G401.6 (cell line): Measurements from ENCODE around the gene PRDM16.

Experiments
- FAIRE-seq: peaks from 2 replicates; lab custom pipeline; 2012; peaks lifted over from hg19 to GRCh38; lab: Jason Lieb, UNC

PRDM16 gene

GRCh38 chr1:3105167-3105863 is 36.3 kb downstream of the PRDM16 start:
- FAIRE-seq = peak; percentile 100

GRCh38 chr1:3106216-3106615 is 37.2 kb downstream of the PRDM16 start:
- FAIRE-seq = no peak

- FAIRE-seq = no peak
Measured at GRCh38 chr1:3107201-3107600, 38.2 kb downstream of the PRDM16 start.

- FAIRE-seq = no peak
Measured at GRCh38 chr1:3109355-3109754, 40.4 kb downstream of the PRDM16 start.

- no peak for FAIRE-seq
Measured at GRCh38 chr1:3111348-3112021, 42.5 kb downstream of the PRDM16 start.

- no peak for FAIRE-seq
Measured at GRCh38 chr1:3112526-3112925, 43.5 kb downstream of the PRDM16 start.

- no peak for FAIRE-seq
Measured at GRCh38 chr1:3113047-3113740, 44.2 kb downstream of the PRDM16 start.

- no peak for FAIRE-seq
Measured at GRCh38 chr1:3113741-3114056, 44.7 kb downstream of the PRDM16 start.

GRCh38 chr1:3114131-3114744 is 45.2 kb downstream of the PRDM16 start:
- FAIRE-seq = no peak

GRCh38 chr1:3114846-3115245 is 45.8 kb downstream of the PRDM16 start:
- FAIRE-seq = no peak

- FAIRE-seq = no peak
Measured at GRCh38 chr1:3115275-3116149, 46.5 kb downstream of the PRDM16 start.

- no peak for FAIRE-seq
Measured at GRCh38 chr1:3116150-3116510, 47.1 kb downstream of the PRDM16 start.

- no peak for FAIRE-seq
Measured at GRCh38 chr1:3116560-3116959, 47.6 kb downstream of the PRDM16 start.

GRCh38 chr1:3117879-3118278 is 48.9 kb downstream of the PRDM16 start:
- FAIRE-seq = no peak

- FAIRE-seq = no peak
Measured at GRCh38 chr1:3119061-3119460, 50.1 kb downstream of the PRDM16 start.

GRCh38 chr1:3119725-3120124 is 50.7 kb downstream of the PRDM16 start:
- FAIRE-seq = no peak

GRCh38 chr1:3120140-3120539 is 51.1 kb downstream of the PRDM16 start:
- FAIRE-seq = no peak

- FAIRE-seq = no peak
Measured at GRCh38 chr1:3120994-3121393, 52.0 kb downstream of the PRDM16 start.

GRCh38 chr1:3121401-3122210 is 52.6 kb downstream of the PRDM16 start:
- no peak for FAIRE-seq

GRCh38 chr1:3122311-3122710 is 53.3 kb downstream of the PRDM16 start:
- no peak for FAIRE-seq

GRCh38 chr1:3124246-3124645 is 55.2 kb downstream of the PRDM16 start:
- no peak for FAIRE-seq
